Tibial nerve (tissue), 4 donors: ENCODE measurements around the gene RTL10. TPM values are rescaled to one million over a fixed set of nuclear protein-coding genes. Genes with fewer than 3 reads are reported as not detected.

Experiments used
- DNase-seq, 2 donors: peaks; one replicate each; pipeline ENCODE4 v3.0.0-alpha.2; 2019; ENCODE audit warnings: low spot score in 2 of 2
- H3K27ac ChIP-seq, 4 donors: fragments of 200-600 bp; sonication (generic) in 3 of 4; one replicate each; pipeline ENCODE4 v1.5.1; 2017 to 2019; ENCODE audit warnings: mild to moderate bottlenecking in 1 of 4
- H3K27me3 ChIP-seq, 2 donors: fragments of 200-600 bp; sonication (generic) in 1 of 2; one replicate each; pipeline versions ENCODE4 v1.5.1 to v1.6.0; 2017 to 2019
- H3K36me3 ChIP-seq, 3 donors: fragments of 200-600 bp; sonication (generic); one replicate each; pipeline ENCODE4 v1.5.1; 2018 to 2019
- H3K4me1 ChIP-seq, 4 donors: fragments of 200-600 bp; sonication (generic) in 3 of 4; one replicate each; pipeline ENCODE4 v1.5.1; 2017 to 2019
- H3K4me3 ChIP-seq, 4 donors: fragments of 200-600 bp; sonication (generic) in 3 of 4; one replicate each; pipeline ENCODE4 v1.5.1; 2017 to 2019; ENCODE audit warnings: mild to moderate bottlenecking in 1 of 4, moderate library complexity in 1 of 4
- H3K9me3 ChIP-seq, 4 donors: fragments of 200-600 bp; sonication (generic) in 3 of 4; one replicate each; pipeline ENCODE4 v1.5.1; 2017 to 2019
- CTCF ChIP-seq, 5 experiments: fragments of 200-600 bp in 3 of 5; fragments of 450-650 bp in 2 of 5; sonication (generic) in 3 of 5; IDR thresholded peaks; one replicate each; pipeline ENCODE4 v1.5.1; 2016 to 2019; ENCODE audit warnings: antibody characterized with exemption in 5 of 5, mild to moderate bottlenecking in 3 of 5, moderate library complexity in 2 of 5
- EP300 ChIP-seq, 2 donors: sonication (generic); formaldehyde crosslinking; IDR thresholded peaks; one replicate each; pipeline ENCODE4 v1.6.1; 2017; ENCODE audit warnings: antibody characterized with exemption in 2 of 2, mild to moderate bottlenecking in 1 of 2
- POLR2A ChIP-seq, 2 donors: fragments of 450-650 bp; IDR thresholded peaks; one replicate each; pipeline ENCODE4 v1.6.1; 2017; ENCODE audit warnings: antibody characterized with exemption in 2 of 2, mild to moderate bottlenecking in 2 of 2, moderate library complexity in 2 of 2
- WGBS, 2 donors: methylation state at CpG; one replicate each; pipeline ENCODE4 v1.1.5; 2018; 5-methylcytosine and 5-hydroxymethylcytosine counted together
- total RNA-seq, 4 donors: library from RNA; depleted of rRNA; stranded (reverse); fragments of >200 nt; gene quantifications; one replicate each; pipeline ENCODE4 v1.1.0, GENCODE V29; 2016

Gene RTL10
- total RNA-seq, 4 donors from 2014 or later, result 10.2 to 13.3 (median 11.4) TPM

- DNase-seq, result no peak
- Histone ChIP-seq H3K36me3 (peaks cover 0 to 25% (median 0%) of the 10 kb centered on the region in 3 donors), H3K27ac (no peak overlapping the region), H3K27me3 (no peaks in the 10 kb centered on the region), H3K4me3 (no peak overlapping the region), H3K9me3 (no peaks in the 10 kb centered on the region), H3K4me1 (no peaks in the 10 kb centered on the region)
- 88 to 92% methylated on average over 14 to 18 of the region's 18 CpGs for WGBS, 2 donors
- TF ChIP-seq EP300 (IDR thresholded peaks at IDR 0.05) (no peak), POLR2A (IDR thresholded peaks at IDR 0.05) (no peak), CTCF (IDR thresholded peaks at IDR 0.05) (no peak)
Measured at GRCh38 chr22:19822301-19823117, 32.2 kb downstream of the RTL10 start.

GRCh38 chr22:19821523-19822300 is 33.0 kb downstream of the RTL10 start:
- DNase-seq, result no peak
- Histone ChIP-seq H3K27ac (no peak overlapping the region), H3K36me3 (peaks cover 0 to 25% (median 0%) of the 10 kb centered on the region in 3 donors), H3K27me3 (no peaks in the 10 kb centered on the region), H3K9me3 (no peaks in the 10 kb centered on the region), H3K4me1 (no peaks in the 10 kb centered on the region), H3K4me3 (no peak overlapping the region)
- TF ChIP-seq CTCF (IDR thresholded peaks at IDR 0.05), result no peak
- no peak for TF ChIP-seq POLR2A (IDR thresholded peaks at IDR 0.05)
- TF ChIP-seq EP300 (IDR thresholded peaks at IDR 0.05), result no peak
- 86% methylated on average over 15 to 20 of the region's 20 CpGs for WGBS, 2 donors

GRCh38 chr22:19820880-19821522 is 33.7 kb downstream of the RTL10 start:
- WGBS, 2 donors, result 63 to 82% methylated on average over 11 to 17 of the region's 18 CpGs
- no peaks in the 10 kb centered on the region for H3K9me3 ChIP-seq

GRCh38 chr22:19819911-19820879 is 34.5 kb downstream of the RTL10 start:
- no peak for TF ChIP-seq EP300 (IDR thresholded peaks at IDR 0.05)
- TF ChIP-seq CTCF (IDR thresholded peaks at IDR 0.05), result no peak
- TF ChIP-seq POLR2A (IDR thresholded peaks at IDR 0.05), result no peak
- H3K36me3 ChIP-seq, result peaks cover 0 to 25% (median 0%) of the 10 kb centered on the region in 3 donors
- no peaks in the 10 kb centered on the region for H3K27me3 ChIP-seq
- 89 to 94% methylated on average over 10 to 18 of the region's 21 CpGs for WGBS, 2 donors
- no peak overlapping the region for H3K27ac ChIP-seq
- H3K4me3 ChIP-seq, result no peak overlapping the region
- DNase-seq, result no peak
- H3K4me1 ChIP-seq, result no peaks in the 10 kb centered on the region
- no peaks in the 10 kb centered on the region for H3K9me3 ChIP-seq

More at GRCh38 chr22:19820880-19821522, 33.7 kb downstream of the RTL10 start:
- Histone ChIP-seq H3K27me3 (no peaks in the 10 kb centered on the region), H3K4me1 (no peaks in the 10 kb centered on the region), H3K27ac (no peak overlapping the region), H3K4me3 (no peak overlapping the region), H3K36me3 (peaks cover 0 to 25% (median 0%) of the 10 kb centered on the region in 3 donors)
- TF ChIP-seq CTCF (IDR thresholded peaks at IDR 0.05) (no peak), POLR2A (IDR thresholded peaks at IDR 0.05) (no peak), EP300 (IDR thresholded peaks at IDR 0.05) (no peak)
- no peak for DNase-seq
